HUDEP-2 (cell line): ENCODE results near the gene GPR119.
A peak's percentile ranks its signal among the peaks of the same experiment; 100 is the strongest.
"Not testable (repeated sequence)": the region's sequence is repeated elsewhere in the genome, so short reads cannot be mapped to it uniquely, and the experiment has no call there.

Source experiments
- DNase-seq, 76 experiments: peaks; one replicate each; lab custom pipeline; 2025; ENCODE audit not compliant: unreplicated experiment in 76 of 76; lab: John Stamatoyannopoulos, UW

The GPR119 gene

DNA sequence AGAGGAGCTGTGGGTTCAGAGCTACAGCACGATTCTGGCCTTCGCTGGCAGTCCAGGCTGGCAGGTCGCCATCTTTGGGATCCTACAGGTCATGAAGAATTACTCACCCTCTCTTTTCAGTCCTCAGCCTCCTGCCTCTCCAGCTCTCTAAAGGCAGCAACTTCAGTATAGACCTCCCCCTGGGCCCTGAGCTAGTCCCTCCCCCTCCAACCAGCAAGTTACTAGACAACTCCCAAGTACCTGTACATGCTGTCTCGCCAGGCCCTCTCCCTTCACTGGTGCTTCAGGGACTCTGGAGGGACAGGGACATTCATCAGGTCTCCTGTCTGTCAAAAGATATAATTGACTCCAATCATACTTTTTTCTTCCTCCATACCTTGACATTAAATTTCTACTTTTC is at the start of gene GPR119:
TSS of gene GPR119 (minus strand) at position 155 of the 400 bp plus-strand sequence. CDS start 227 bp downstream, outside the sequence.
- no peak for DNase-seq

DNA sequence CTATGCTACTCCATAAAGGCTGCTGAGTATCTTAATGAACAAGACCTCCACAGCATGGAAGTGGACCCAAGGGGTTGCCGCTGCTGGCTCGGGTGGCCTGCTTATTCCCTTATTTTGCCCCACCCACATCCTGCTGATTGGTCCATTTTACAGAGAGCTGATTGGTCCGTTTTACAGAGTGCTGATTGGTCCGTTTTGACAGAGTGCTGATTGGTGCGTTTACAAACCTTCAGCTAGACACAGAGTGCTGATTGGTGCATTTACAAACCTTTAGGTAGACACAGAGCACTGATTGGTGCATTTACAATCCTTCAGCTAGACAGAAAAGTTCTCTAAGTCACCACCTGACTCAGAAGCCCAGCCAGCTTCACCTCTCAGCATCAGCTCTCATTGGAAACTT is 43.8 kb upstream of the GPR119 start:
- not testable (repeated sequence) for DNase-seq

DNA sequence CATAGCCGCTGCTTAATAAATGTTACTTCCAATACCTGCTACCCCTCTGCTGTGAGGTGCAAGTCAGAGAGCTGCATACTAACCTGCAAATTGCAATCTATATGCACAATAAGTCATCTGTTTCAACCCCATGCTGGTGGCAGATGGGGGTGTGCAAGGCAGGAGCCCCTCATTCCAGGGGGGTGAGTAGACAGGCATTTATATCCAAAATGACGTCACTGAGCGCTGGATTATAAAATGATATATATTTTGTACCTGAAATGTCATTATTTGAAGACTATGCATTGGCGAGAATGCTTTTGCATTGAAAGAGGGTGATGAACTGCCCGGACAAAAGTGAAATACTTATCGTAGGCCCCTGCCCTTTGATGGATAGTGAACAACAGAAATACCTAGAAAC is 41.1 kb upstream of the GPR119 start:
- DNase-seq, result no peak

DNA sequence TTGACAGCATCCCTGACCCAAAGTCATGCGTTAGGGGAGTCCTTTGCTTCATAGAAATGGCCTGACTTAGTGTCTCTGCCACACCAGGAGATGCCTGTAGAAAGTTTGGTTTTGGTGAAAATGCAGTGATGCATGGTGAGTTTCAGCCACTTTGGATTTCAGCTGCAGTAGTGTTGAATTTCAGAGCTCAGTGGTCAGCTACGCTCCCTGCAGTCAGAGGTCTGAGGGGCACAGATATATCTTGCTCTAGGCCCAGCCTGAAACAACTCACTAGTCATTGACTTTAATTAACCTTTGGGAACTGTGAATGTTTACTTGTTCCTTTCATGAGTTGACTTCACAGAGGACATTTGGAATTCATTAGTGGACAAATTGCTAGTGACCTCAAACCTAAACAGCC is 33.8 kb upstream of the GPR119 start:
- no peak for DNase-seq

DNA sequence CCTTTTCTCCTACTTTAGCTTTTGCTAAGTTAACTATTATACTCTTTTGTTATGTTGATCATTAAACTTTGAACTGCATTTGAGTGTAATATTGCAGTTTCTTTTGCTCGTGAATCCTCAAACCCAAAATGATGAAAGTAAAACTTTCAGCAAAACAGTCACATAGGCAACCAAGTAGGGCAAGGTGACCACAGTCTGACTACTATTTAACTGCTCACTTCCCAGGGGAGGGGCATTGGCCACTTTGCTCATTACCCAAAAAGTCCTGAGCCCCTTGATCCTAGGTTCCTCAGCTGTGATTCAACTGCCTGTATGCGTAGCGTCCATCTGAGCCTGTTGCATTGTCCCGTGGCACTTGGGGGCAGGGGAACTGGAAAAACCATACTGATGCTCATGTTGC is 33.3 kb upstream of the GPR119 start:
- DNase-seq, result no peak

DNA sequence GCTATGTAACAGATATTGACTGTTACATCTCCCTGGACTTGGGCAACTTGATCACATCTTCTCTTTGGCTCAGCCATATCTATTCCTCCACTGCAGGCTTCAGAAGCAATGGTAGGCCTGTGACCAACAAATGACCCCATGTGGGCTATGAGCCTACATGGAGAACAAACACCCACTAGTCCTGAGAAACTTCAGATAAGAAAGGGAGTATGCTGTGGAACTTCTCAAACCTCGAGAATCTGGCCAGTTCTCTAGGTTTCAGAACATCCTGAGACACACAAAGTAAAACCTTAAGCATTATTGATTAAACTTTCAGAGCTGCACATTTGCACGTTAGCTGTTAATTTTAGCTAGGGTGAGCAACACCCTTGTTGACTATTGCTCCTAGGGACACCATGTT is 32.6 kb upstream of the GPR119 start:
- DNase-seq, result no peak

DNA sequence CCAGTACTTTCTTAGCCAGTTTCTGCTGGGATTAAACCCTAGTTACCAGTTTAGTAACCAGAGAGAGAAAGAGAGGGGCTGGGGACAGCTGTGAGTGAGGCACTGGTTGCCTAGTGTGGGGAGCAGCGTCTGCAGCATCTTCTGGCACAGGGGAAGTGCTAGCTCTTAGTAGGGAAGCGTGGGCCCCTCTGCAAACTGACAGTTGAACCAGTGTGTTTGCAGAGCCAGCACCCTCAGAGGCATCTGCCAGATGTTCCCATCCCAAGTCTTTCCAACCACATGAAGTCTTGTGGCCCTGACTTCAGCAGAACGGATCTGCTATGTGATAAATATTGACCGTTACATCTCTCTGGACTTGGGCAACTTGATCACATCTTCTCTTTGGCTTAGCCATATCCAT is 31.3 kb upstream of the GPR119 start:
- DNase-seq, result no peak

DNA sequence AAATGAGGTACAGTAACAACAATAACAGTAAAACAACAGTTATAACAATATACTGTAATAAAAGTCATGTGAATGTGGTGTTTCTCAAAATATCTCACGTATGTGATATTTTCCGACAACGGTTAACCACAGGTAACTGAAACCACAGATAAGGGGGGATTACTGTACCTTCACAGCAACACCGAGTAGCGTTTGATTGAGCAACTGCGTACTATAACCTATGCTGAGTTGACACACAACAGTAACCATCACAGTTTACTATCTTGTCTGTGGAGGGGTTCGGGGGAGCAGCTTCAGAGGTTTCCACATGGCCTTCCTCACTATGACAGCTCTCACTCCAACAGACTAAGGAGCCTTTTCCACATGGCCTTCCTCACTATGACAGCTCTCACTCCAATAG is 29.7 kb upstream of the GPR119 start:
- no peak for DNase-seq

DNA sequence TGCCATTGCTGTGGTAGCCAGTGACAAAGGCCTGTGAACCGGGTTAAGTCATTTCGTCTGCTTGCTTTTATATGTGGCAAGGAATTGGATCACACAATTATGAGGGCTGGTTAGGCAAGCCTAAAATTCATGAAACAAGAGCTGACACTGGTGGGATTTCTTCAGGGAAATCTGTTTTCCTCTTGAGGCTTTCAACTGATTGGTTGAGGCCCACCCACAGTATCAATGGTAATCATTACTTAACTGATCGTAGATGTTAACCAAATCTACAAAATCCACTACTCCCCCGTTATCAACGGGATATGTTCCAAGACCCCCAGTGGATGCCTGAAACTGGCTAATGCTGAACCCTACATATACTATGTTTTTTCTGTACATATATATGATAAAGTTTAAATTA is 29.3 kb upstream of the GPR119 start:
- no peak for DNase-seq

DNA sequence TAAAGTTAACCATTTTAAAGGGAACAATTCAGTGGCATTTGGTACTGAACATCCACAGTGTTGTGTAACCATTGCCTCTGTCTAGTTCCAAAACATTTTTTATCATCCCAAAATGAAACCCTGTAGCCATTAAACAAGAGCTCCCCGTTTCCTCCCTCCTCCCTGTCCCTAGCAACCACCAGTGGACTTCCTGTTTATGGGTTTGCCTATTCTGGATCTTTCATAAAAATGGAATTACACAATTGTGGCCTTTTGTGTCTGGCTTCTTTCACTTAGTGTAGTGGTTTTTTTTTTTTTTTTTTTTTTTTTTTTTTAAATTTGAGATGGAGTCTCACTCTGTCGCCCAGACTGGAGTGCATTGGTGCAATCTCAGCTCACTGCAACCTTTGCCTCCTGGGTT is 27.9 kb upstream of the GPR119 start:
- DNase-seq, result no peak

DNA sequence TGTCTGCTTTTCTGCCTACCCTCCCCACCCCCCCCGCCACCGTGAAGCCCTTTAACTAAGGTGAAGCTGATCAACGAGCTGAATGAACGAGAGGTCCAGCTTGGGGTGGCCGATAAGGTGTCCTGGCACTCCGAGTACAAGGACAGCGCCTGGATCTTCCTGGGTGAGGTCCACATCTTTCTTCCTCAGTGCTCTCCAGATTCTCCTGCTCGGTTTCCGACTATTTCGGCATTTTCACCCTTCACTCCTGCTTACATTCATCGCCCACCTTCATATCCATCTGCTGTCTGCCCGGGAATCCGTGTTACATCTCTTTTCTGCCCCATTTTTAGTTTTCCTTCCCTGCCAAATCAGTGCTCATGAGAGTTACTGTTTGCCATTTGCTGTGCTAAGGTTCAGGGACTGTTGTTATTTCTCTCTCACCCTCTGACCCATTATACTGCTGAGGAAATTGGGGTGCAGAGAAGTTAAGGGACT is 16.8 kb upstream of the GPR119 start:
- DNase-seq, result no peak

DNA sequence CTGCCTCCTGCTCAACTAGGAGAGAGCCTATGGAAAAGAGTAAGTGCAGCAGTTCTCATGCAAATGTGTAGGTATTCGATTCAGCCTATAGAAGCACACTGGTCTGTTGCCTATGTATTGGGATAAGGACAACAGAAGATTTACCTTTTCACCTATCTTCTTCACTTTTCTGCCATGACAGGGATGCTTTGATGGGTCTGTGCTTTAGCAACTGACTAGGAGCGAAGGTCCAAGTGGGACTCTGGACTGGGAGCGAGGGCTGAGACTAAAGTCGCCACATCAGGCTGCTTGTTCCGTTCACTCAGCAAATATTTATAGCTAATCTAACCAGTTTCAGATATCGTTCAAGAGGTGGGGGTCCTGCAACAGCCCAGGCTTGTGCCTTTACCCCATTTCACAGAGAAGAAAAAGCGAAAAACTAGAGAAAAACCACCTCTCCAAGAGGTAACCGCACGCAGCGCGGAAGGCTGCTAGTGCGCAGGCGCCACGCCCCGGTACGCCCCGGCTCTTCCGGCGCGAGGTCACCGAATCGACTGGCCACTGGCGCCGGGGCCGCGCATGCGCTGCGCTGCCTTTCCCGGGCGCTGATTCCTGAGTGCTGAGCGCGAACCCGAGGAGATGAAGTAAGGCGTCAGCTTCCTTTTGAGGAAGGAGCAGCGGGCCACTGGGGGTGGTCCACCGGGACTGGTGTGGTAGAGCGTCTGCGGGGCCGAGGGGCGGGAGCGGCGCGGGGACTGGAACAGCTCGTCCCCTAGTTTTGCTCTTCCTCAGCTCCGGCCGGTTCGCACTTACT is 16.1 kb upstream of the GPR119 start, which contains the start of gene RBMX2:
TSS of gene RBMX2 (plus strand) at position 573 of the 793 bp plus-strand sequence. CDS start at position 619, 46 bp downstream.
- DNase-seq, result peak in 70 of 76 experiments; percentile 1 to 69 (median 36)

DNA sequence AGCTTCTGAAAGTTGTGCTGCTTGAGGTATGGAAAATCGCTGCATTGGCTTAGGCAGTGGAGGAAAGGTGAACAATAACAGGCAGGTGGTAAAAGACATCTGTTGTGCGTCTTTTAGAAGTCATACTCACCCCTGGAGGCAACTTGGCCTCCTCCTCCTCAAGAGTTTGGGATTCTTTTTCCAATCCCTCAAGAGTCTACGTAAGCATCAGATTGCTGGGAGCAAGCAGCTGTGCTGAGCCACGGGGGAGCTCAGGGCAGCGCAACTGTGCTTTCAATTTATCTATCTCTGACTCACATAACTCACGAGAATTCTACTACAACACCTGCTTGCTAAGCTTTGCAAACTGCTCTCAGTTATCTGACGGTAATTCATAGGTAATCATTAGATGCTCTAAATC is 9.9 kb upstream of the GPR119 start:
- DNase-seq, result no peak

DNA sequence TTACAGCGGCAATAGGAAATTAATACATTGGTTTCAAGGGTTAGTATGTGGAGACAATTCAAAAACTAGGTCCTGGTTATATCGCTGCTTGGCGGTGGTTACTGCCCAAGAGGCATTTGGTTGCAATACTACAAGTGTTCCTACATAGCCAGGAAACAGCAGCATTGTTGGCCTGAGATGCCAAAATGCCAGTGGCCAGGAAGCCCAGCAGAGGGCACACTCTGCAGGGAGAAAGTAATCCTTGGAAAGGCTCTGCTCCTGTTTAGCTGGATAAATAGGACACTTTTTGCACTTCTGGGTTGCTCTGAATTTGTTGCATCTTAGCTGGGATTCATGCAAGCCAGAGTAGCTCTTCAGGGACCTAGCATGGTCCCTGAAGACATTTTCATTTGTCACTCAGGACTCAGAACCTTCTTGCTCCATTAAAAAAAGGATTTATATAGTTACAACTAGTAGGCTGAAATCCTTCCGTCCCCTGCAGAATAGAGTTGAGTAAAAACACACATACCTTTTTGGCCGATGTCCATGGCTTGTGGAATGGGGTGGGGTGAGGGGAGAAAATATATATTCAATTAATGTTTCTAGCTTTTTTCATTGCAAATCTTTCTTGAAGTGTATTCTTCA is 8.1 kb upstream of the GPR119 start:
- peak in 13 of 76 experiments; percentile 0 to 23 (median 4) for DNase-seq

DNA sequence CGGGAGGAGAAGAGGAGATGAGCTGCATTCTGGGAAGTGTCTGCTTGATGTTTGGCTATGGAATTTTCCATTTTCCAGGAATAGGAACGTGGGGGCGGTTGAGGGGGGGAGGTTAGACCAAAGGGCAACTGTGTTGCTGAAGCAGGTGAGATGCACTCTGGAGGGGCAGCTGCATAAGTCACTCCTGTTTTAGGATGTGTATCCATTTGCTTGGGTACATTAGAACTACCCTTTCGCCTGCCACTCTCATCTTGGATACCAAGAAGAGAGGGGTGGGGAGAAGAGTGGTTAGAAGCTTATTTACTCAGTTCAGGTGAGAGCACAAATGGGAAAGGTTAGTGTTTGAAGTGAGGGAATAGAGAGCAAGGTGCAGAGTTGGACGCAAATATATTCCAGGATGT is 934 bp upstream of the GPR119 start:
- DNase-seq, result no peak

DNA sequence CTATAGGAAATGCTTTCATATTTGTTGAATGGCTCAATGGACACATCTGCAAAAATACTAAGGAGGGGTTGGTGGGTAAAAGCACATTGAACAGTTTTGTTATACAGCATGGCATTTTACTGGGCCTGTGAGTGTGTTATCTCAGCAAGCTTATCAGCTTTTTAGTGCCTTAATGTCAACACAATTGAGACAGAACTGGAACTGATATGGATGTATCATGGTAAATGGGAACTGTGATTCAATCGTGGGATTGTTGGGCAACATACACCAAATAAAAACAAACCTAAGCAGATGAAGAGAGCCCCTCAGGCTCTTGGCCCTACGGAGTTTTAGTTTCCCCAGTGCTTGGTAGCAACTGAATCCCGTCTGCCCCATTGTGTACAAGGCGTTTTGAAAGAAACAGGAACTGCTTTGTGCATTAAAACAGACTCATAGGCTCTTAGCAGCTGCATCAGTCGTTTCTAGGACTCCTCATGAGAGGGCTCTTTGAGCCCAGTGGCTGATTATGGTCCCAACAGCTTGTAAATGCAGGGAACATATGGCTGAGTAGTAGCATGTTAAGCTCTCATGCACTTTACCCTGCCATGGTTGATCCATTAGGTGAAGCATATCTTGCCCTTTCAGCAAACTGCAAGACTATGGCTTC is 7.3 kb downstream of the GPR119 start:
- no peak for DNase-seq

DNA sequence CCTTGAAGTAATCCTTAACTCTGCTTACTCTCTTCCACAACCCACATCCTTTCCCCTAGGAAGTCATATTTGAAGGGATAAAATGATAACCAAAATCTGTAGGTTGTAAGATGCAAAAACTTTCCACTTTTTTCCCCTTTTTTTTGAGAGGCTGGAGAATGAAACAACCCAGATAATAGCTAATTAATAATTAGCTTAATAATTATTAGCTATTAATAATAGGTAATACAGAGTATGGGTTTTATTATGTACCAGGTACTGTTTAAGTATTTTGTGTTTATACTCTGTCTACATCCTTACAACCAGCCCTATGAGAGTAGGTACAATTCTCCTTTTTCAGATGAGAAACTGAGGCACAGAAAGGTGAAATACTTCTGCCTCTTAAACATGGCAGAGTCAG is 9.4 kb downstream of the GPR119 start:
- DNase-seq, result no peak

DNA sequence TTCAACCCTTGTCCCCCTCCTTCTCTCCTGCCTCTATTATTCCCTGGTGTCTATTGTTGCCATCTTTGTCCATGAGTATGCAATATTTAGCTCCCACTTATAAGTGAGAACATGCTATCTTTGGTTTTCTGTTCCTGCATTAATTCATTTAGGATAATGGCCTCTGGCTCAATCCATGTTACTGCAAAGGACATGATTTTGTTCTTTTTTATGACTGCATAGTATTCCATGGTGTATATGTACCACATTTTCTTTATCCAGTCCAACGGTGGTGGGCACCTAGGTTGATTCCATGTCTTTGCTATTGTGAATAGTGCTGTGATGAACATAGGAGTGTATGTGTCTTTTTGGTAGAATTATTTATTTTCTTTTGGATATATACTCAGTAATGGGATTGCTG is 33.4 kb downstream of the GPR119 start:
- DNase-seq, result not testable (repeated sequence)

DNA sequence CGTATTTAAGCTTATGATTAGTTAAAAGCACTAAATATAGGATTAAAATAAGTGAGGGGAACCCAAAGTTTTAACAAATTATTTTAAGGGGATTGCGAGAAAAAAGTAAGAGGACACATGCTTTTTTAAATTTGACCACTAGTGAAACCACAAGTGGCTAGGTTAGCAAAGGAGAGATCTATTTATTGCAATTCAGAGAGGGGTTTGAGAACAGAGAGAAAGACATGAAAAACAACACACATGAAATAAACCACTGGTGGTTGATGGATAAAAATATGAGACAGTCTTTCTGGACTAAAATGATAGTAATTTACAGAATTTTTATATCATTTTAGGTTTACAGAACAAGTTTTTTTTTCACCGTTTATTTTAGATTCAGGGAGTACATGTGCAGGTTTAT is 33.9 kb downstream of the GPR119 start:
- DNase-seq, result no peak

DNA sequence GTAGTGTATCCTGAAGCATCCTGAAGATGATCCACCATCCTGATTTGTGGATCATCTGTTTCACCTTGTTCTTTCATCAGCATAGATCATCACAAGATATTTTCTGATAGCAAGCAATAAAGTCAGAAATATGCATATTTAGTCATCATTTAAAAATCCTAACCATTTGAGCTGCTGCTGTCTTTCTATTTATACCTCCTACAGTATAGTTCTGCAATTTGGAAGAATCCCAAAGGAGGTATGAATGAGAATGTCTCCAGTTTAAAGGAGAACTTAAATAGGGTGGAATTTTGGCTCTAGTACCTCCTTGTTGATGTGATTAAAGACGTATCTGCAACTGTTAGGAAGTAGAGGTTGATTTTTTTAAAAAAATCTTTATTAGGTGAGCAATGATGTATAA is 38.2 kb downstream of the GPR119 start:
- no peak for DNase-seq

DNA sequence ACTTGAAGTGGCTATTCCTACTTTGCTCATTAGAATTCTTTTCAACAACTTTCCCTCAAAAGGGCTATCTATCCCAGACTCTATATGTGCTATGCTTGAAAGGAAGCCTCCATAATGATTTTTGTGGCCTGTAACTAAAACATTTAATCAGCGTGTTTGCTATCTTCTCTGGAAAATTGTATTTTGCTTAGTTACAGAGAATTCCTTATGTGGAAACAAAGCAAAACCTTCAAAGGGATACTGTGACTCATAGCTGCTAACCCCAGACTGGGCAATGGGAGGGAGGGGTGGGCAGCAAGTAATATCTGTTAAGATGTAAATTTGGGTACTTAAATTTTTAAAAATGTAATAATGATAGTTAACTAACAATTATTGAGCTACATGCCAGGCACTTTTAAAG is 42.1 kb downstream of the GPR119 start:
- no peak for DNase-seq

DNA sequence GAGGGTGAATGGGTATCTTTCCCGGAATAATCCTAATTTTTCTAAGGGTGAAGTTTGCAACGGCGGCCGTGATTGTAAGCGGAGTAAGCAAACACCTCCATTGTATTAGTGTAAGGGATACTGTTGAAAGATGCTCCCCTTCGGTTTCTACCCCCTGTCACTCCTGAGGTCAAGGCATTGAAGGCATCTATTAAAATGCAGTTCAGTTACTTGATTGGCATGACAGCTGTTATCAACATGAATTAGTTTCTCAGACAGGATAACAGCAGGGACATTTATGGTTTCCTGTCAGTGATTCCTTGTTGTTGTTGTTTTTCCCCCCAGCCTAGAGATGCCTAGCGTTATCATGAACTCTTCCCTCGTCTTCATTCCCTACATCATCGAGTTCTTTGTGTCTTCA is 45.2 kb downstream of the GPR119 start:
- DNase-seq, result no peak
